ENCODE measurements around the gene PRPH.
"Not testable (repeated sequence)": the region's sequence is repeated elsewhere in the genome, so short reads cannot be mapped to it uniquely, and the experiment has no call there.

PRPH gene

GRCh38 chr12:49333778-49334177, 38.8 kb downstream of the PRPH start:
- not testable (repeated sequence) for DNase-seq

GRCh38 chr12:49334226-49334625, 39.3 kb downstream of the PRPH start:
- DNase-seq: no peak

DNA sequence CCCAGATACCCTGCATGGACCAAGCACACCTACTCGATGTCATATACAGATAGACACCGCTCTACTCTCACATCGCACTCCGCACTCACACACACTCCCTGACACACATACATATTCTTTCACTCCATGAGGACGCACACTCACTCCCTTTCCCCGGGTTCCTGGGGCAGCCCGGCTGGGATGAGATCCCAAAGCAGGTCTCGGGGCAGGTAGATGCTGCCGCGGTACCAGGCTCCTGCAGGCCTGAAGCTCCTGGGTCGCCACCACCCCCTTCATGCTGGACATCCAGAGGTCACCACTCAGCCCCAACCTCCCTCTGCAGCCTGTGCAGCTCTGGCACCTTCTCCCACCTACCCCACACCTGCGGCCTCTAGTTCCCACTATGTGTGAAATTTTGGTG, 39.7 kb downstream of the PRPH start:
- DNase-seq: no peak

DNA sequence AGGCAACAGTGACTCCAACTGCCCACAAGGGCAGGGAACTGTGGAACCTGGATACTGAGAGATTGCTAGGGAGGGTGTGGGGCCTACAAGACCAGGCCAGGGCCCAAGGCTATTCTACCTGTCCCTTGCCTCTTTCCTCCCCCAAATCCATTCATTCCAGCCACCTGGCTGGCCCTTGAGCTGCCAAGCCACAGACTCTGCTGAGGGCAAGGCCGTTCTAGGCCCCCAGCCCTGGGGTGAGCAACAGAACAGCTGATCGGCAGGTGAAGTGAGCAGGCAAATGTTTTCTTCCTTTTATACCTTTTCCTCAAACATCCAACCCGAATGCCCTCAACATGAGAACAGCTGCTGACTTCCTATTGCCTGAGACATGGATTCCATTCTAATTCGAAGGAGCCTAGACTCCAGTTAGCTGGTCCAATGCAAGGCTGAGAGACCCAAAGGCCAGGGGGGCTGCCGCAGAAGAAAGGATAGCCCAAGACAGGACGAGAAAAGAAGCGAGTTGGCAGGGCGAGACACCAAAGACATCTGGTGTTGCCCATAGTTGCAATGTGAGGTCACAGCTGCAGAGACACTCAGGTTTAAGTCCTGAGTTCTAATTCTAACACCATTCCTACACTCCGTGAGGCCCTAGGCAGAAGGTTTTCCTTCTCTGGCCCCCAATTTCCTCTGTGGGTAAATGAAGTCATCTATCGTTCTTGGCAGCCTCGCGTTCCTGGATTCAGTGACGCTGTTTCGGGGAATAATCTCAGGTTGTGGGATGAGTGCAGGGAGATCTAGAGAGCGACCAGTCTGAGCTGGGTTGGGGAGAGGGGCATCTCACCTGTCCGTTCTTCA, 40.4 kb downstream of the PRPH start:
- DNase-seq: no peak

GRCh38 chr12:49335955-49336644, 41.2 kb downstream of the PRPH start:
- no peak for DNase-seq

DNA sequence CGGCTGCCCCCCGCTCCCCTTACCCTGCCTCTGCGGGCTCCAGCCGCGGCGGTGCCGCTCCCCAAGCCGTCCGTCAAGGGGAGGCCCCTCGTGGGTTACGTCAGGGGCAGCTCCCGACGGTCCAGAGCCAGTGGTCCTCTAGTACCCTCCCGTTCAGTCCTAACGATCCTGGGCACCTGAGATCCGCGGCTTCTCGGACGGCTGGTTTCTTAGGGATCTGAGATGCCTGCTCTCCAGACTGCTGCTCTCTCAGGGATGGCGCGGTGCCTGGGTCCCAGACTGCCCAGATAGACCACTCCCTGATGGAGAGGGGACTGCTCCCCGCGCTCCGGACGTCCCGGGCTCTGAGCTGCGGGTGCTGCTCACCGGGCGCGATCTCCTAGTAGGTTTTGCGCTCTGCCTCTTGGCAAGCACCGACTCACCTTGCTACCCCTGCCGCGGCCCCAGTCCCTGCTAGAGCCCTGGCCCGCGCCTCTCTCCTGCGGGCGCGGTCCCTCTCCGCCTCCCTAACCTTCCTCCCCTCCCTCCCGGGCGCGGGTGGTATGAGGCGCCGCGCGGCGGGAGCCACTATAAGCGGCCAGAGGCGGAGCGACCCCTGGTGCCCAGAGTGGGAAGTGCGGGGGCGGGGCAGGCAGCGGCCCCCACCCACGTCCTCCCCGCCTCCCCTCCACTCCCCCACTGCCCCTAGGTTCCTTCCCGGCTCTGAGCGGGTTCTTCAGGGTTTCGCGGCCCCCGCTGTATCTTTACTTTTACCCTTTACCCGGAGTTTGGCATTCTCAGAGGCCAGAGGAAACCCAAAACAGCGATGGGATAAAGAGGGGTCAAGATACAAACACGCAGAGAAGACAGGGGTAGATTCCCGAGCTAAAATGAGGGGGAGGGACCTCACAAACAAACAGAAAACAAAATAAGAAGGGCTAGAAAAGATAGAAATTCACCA, 42.0 kb downstream of the PRPH start, which contains the start of gene C1QL4:
Gene C1QL4, minus strand, starts transcription at position 544 of the 940 bp plus-strand sequence. CDS start 711 bp downstream, outside the sequence.
- peak; percentile 94 for DNase-seq

DNA sequence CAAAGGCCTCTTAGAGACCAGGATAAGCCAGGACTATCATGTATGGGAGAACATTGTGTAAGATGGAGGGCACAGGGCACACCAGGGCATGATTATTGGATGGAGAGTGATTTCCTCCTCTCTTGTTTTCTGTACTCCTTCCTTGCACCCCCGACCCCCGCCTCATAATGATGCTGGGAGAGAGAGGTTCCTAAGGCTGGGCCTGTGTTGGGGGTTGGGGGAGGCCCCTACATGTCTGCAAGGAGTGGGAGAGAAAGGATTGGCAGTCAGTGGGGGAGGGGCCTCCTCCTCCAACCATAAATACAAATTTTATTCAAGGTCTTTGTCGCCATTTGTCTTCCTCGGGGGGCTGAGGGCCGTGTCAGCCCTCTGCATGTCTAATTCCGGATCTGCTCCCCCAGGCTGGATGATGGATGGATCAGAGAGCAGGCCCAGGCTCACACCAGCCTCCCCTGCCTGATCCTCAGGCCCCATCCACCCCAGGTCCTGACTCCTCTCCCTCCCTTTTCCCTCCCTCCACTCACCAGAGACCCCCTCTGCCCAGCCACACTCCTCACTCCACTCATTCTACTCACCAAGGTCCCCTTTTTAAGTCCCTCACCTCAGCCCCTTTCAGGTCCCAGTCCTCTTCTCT, 44.0 kb downstream of the PRPH start:
- no peak for DNase-seq

- DNase-seq: no peak
Measured at GRCh38 chr12:49339464-49339861, 44.5 kb downstream of the PRPH start.

DNA sequence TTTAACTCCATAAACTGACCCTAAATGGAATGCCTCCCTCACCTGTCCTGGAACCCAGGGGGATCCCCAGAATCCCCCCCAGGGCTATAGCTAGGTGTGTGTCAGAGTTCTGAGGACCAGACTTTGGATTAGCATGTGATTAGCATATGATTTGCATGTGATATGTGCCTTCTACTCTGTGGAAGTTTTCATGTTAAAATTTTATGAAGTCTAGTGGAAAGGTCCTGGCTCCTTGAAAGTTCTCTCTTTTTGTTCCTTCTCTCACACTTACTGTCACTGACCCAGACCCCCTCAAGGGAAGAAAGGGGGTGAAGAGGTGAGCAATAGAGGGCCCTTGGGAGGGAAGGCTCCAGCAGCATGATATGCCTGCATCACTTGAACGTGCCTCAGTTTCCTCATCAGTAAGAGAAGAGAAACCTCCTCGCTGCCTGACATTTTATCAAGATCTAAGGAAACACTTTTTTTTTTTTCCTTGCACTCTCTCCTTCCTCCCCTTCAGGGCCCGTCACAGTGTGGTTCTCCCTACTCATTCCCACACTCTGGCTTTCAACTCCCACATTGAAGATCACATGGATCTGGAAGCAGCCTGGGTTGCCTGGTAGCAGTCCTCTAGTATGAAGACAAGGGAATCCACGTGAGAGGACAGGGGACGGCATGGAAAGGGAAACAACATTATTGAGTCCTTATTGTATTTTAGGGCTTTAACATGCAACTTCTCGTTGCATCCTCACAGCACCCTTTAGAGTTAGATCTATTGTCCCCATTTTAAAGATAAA, 45.3 kb downstream of the PRPH start:
- DNase-seq: no peak

DNA sequence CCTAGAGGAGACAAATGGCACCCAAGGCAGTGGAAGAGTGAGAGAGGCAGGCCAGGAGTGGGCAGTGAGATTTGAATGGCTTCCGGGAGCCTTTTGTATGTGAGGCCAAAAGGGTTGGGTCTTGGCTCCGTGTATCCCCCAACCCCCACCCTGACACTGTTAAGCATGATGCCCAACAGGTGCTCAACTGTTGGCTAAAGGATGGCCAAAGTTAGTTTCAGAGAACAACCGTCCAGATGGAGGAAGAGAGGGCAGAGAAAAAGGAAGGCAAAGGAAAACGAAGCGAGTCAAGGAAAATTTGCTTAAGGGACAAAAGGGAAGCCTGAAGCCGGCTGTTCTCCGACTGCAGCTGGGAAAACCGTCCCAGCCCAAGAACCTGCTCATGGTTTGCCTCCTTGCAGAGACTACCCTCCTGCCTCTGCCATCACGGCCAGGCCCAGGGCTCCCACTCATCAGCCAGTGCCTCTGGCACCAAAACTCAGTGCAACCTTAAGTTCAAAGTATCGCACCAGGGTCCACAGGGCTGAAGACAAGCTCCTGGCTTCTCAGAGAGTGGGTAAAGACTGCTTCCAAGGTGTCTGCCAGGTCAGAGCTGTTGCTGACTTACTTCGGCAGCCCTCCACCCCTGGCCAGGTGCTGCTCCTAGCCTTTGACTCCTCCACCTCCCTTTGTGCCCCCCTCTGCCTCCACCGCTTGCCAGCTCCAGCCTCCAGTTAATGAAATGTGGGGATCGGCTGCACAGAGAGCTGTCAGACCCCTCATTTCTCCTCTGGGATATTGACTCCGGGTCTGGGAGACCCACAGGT, 46.2 kb downstream of the PRPH start:
- DNase-seq: no peak

DNA sequence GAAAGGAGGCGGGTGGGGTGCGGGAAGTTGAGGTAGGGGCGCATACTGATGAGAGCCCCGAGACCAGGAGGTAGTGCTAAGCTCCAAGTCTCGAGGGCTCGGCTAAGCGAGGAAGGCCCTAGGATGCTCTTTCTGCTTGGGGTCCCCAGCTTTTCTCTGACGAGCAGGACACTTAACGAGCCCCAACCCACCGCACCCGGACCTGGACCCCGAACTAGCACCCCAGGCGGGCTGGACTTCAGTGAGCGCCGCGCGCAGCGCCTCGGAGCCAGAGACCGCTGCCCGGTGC, 46.8 kb downstream of the PRPH start:
- DNase-seq: no peak

GRCh38 chr12:49342066-49342913, 47.3 kb downstream of the PRPH start:
- peak; percentile 67 for DNase-seq

DNA sequence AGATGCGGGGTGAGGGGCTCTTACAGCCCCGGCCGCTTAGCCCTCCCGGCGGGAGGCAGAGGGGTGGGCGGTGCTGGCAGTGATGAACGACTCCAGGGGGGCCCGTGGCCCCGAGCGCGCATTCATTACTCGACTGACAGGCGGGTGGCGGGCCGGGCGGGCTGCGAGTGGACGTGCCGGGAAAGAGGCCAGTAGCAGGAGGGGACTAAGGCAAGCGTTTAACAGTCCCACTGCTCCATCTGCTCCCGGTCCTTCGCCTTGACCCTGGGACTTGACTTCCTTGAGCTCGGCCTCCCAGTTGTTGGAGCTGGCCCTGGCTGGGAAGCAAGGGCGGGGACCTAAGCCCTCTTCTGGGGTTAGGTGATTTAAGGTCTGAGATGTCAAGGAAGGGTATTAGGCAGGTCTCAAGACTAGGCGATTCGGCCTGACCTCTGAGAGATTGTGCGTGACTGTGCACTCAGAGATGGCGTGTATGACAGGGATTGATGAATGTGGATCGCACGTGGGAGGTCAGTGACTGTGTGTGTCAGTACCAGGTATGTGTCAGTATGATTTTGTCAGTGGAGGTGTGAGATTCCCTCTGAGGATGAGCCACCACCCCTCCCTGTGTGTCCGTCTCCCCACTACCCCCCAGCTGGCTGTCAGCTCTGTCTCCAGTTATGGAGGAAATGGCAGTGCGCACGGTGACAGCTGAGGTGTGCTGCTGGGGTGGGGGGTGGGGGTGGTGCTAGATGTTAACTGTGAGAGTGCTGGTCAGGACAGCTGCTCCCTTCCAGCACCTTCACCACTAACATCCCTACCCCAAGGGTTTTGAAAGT, 48.2 kb downstream of the PRPH start:
- no peak for DNase-seq

DNA sequence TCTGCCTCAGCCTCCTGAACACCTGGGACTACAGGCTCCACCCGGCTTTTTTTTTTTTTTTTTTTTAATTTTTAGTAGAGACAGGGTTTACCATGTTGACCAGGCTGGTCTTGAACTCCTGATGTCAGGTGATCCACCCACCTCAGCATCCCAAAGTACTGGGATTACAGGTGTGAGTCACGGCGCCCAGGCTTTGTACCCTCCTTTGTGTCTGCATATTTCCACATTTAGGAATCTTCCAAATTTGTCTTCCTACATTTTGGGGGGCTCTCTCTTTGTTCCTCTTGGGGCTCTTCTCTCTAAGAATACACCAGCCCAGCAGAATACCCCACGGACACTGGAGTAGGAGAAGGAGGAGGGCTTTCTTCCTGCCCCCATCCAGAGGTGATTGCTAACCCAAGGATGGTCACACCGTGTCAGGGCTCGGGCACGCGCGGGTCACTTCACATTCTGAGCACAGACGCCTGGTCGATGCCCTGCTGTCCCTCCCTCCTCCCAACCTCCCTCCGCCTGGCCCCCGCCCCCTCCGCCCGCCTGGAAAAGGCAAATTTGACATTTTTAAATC, 49.6 kb downstream of the PRPH start:
- no peak for DNase-seq

- no peak for DNase-seq
Measured at GRCh38 chr12:49345051-49345824, 50.3 kb downstream of the PRPH start.

GRCh38 chr12:49345825-49346658, 51.1 kb downstream of the PRPH start:
- DNase-seq: no peak
